Erythroblast (primary cell): ENCODE results near the gene PER3.

Experiments
- GATA1 ChIP-seq: IDR thresholded peaks from 2 replicates; pipeline ENCODE4 v1.6.1; 2011; ENCODE audit warnings: low read depth, mild to moderate bottlenecking, control low read depth, low read length, moderate library complexity
- POLR2A ChIP-seq: IDR thresholded peaks from 2 replicates; pipeline ENCODE4 v1.6.1; 2011; ENCODE audit warnings: mild to moderate bottlenecking, low read length

GRCh38 chr1:7871136-7871535 is 87.0 kb downstream of the PER3 start:
- TF ChIP-seq POLR2A = no peak
- no peak for TF ChIP-seq GATA1
